Muscle of leg (tissue), 11 donors: ENCODE data around the gene ESPL1. TPM values are rescaled to one million over a fixed set of nuclear protein-coding genes. Genes with fewer than 3 reads are reported as not detected.
A peak's percentile ranks its signal among the peaks of the same experiment; 100 is the strongest.

ENCODE experiments used
- DNase-seq: peaks from one replicate; pipeline ENCODE4 v3.0.0; 2013
- H3K27ac ChIP-seq: one replicate; pipeline ENCODE4 v1.5.1; 2013; ENCODE audit warnings: mild to moderate bottlenecking, low read length, control low read depth
- H3K27me3 ChIP-seq: one replicate; pipeline ENCODE4 v1.6.1; 2013; ENCODE audit warnings: low read length; ENCODE audit not compliant: control insufficient read depth, insufficient read depth
- H3K36me3 ChIP-seq: one replicate; pipeline ENCODE4 v1.6.1; 2013; ENCODE audit warnings: low read length; ENCODE audit not compliant: control insufficient read depth, insufficient read depth
- H3K4me1 ChIP-seq: one replicate; pipeline ENCODE4 v1.6.1; 2013; ENCODE audit warnings: low read length; ENCODE audit not compliant: control insufficient read depth, insufficient read depth
- H3K4me3 ChIP-seq: one replicate; pipeline ENCODE4 v1.5.1; 2013; ENCODE audit warnings: low read length, control low read depth
- H3K9me3 ChIP-seq: replicated peaks from 2 replicates; pipeline ENCODE4 v1.6.1; 2013; ENCODE audit warnings: low read depth, low read length; ENCODE audit not compliant: control insufficient read depth
- WGBS: methylation state at CpG from one replicate; pipeline ENCODE4 v1.1.5; 2013; ENCODE audit warnings: missing lambda C conversion rate; ENCODE audit not compliant: insufficient coverage; 5-methylcytosine and 5-hydroxymethylcytosine counted together
- polyA plus RNA-seq, 8 donors: library from polyadenylated mRNA; unstranded; fragments of 120-200 nt; gene quantifications; one replicate each; pipeline versions ENCODE4 v1.2.1 to v1.2.3, GENCODE V29; 2013; ENCODE audit warnings: inconsistent platforms in 1 of 8, low replicate concordance in 1 of 8; ENCODE audit not compliant: insufficient read length in 8 of 8, insufficient read depth in 1 of 8
- total RNA-seq: library from RNA; stranded (reverse); fragments of 120-200 nt; gene quantifications from one replicate; pipeline ENCODE4 v1.2.4, GENCODE V29; 2013

Gene ESPL1
- total and polyA plus RNA-seq, 9 donors: 4.0 to 9.8 (median 5.8) TPM

GRCh38 chr12:53241623-53242412 lies 26.3 kb upstream of the ESPL1 start:
- no peaks in the 10 kb centered on the region for H3K9me3 ChIP-seq
- H3K4me3 ChIP-seq: no peak overlapping the region
- H3K27ac ChIP-seq: no peak overlapping the region
- DNase-seq: no peak
- no peaks in the 10 kb centered on the region for H3K4me1 ChIP-seq
- peaks cover 13% of the 10 kb centered on the region for H3K27me3 ChIP-seq
- no peaks in the 10 kb centered on the region for H3K36me3 ChIP-seq
- WGBS: 38% methylated on average over 10 of the region's 11 CpGs

- Histone ChIP-seq H3K4me3 (no peak overlapping the region), H3K9me3 (no peaks in the 10 kb centered on the region), H3K27ac (no peak overlapping the region), H3K4me1 (no peaks in the 10 kb centered on the region), H3K36me3 (no peaks in the 10 kb centered on the region), H3K27me3 (peaks cover 13% of the 10 kb centered on the region)
- 67% methylated on average over 1 of the region's 1 CpG for WGBS
- no peak for DNase-seq
Observed at GRCh38 chr12:53244337-53244736, 23.8 kb upstream of the ESPL1 start.

DNA sequence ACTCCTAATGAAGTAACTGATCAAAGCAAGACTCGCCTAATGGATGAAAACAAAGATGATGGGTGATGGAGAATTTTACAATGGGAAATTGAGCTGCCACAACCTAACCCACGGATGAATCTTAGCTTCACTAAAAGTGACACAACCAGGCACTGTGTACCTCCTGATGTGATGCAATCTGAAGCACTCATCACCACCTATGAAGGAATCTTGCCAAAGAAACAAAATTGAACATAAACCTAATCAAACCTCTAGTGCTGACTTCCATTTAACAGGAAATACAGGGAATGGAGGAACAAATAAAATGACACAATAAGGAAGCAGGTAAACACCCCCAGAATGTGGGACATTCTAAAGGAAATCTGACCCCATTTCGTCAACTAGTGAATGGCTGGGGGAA lies 22.8 kb upstream of the ESPL1 start:
- Histone ChIP-seq H3K27ac (no peak overlapping the region), H3K36me3 (no peaks in the 10 kb centered on the region), H3K4me3 (no peak overlapping the region), H3K4me1 (no peaks in the 10 kb centered on the region), H3K27me3 (peaks cover 11% of the 10 kb centered on the region), H3K9me3 (no peaks in the 10 kb centered on the region)
- DNase-seq: no peak
- WGBS: no CpG with 5 or more reads among the region's 3 CpGs

DNA sequence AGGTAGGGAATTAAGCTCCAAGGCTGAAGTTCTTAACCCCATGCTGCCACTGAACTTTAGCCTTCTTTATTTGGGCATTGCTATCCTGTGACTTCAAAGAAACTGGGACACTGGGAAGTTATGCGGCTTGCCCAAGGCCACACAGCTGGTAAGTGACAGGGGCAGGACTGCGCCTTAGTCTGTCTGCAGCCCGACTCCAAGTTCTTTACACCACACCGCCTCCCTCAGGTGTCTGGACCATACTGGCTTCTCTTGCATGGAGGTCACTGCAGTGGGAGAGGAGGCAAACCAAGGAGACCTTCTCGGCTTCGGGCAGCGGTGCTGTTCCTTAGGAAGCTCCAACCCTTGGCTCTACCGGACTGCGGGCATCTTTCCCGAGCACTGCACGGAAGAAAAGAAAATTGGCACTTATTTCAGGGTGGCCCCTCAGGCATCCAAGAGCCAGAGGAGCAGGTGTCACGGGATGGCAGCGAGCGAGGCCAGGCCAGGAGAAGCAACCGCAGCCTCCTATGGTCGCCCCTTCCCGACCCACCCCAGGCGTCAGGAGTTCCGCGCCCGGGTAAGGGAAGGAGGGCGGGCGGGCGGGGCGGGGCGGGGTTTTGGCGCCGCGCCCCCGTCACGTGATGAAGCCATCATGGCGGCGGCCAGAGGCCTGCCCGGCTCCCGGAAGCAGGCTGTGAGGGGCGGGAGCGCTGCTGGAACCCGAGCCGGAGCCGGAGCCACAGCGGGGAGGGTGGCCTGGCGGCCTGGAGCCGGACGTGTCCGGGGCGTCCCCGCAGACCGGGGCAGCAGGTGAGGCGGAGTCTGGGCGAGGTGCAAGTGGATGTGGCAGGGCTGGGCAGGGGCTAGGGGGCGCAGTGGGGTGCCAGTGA lies 16.4 kb upstream of the ESPL1 start:
- Histone ChIP-seq H3K27ac (peak overlapping the region; percentile 90), H3K36me3 (peaks cover 21% of the 10 kb centered on the region), H3K9me3 (no peaks in the 10 kb centered on the region), H3K4me3 (peak overlapping the region; percentile 88), H3K4me1 (peaks cover 24% of the 10 kb centered on the region), H3K27me3 (no peaks in the 10 kb centered on the region)
- peak; percentile 90 for DNase-seq
- 0% methylated on average over 32 of the region's 51 CpGs for WGBS

DNA sequence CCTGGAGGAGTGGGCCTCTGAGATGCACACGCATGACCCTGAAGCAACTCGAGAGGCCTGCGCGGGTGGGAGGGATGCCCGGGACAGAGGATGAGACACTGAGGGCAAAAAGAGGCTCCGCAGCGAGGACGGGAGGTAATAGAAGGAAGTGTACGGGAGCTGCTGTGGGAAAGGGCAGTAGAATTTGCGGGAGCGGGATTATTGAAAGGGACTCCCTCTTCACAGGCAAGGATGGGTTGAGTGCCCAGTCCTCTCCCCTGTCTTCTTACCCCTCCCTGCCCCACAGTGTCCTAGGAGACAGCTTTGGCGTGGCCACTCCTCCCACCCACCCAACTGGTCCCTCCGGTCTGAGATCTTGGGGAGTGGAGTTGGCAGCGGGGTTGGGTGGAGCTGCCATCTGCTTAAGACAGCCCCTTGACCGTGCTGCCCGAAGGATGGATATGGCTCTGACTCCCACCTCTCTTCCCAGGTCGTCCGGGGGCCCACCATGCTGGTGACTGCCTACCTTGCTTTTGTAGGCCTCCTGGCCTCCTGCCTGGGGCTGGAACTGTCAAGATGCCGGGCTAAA lies 15.7 kb upstream of the ESPL1 start:
- Histone ChIP-seq H3K36me3 (peaks cover 21% of the 10 kb centered on the region), H3K9me3 (no peaks in the 10 kb centered on the region), H3K4me1 (peaks cover 24% of the 10 kb centered on the region), H3K4me3 (peak overlapping the region; percentile 88), H3K27me3 (no peaks in the 10 kb centered on the region), H3K27ac (peak overlapping the region; percentile 78)
- 11% methylated on average over 10 of the region's 19 CpGs for WGBS
- no peak for DNase-seq

DNA sequence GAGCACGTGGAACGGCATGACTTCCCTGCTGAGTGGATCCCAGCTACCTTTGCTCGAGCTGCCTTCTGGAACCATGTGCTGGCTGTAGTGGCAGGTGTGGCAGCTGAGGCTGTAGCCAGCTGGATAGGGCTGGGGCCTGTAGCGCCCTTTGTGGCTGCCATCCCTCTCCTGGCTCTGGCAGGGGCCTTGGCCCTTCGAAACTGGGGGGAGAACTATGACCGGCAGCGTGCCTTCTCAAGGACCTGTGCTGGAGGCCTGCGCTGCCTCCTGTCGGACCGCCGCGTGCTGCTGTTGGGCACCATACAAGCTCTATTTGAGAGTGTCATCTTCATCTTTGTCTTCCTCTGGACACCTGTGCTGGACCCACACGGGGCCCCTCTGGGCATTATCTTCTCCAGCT lies 14.8 kb upstream of the ESPL1 start:
- H3K27me3 ChIP-seq: no peaks in the 10 kb centered on the region
- WGBS: 91% methylated on average over 13 of the region's 13 CpGs
- H3K9me3 ChIP-seq: no peaks in the 10 kb centered on the region
- H3K4me3 ChIP-seq: no peak overlapping the region
- peaks cover 24% of the 10 kb centered on the region for H3K4me1 ChIP-seq
- H3K36me3 ChIP-seq: peaks cover 21% of the 10 kb centered on the region
- H3K27ac ChIP-seq: no peak overlapping the region
- DNase-seq: no peak

GRCh38 chr12:53254816-53255545 lies 13.1 kb upstream of the ESPL1 start:
- Histone ChIP-seq H3K27ac (no peak overlapping the region), H3K4me3 (no peak overlapping the region), H3K9me3 (no peaks in the 10 kb centered on the region), H3K4me1 (peaks cover 24% of the 10 kb centered on the region), H3K36me3 (peaks cover 21% of the 10 kb centered on the region), H3K27me3 (no peaks in the 10 kb centered on the region)
- WGBS: no CpG with 5 or more reads among the region's 1 CpG
- DNase-seq: no peak

- H3K27me3 ChIP-seq: no peaks in the 10 kb centered on the region
- H3K36me3 ChIP-seq: peaks cover 21% of the 10 kb centered on the region
- 100% methylated on average over 1 of the region's 3 CpGs for WGBS
- no peak overlapping the region for H3K4me3 ChIP-seq
- DNase-seq: no peak
- H3K27ac ChIP-seq: no peak overlapping the region
- no peaks in the 10 kb centered on the region for H3K9me3 ChIP-seq
- peaks cover 22% of the 10 kb centered on the region for H3K4me1 ChIP-seq
Observed at GRCh38 chr12:53255996-53256395, 12.1 kb upstream of the ESPL1 start.

DNA sequence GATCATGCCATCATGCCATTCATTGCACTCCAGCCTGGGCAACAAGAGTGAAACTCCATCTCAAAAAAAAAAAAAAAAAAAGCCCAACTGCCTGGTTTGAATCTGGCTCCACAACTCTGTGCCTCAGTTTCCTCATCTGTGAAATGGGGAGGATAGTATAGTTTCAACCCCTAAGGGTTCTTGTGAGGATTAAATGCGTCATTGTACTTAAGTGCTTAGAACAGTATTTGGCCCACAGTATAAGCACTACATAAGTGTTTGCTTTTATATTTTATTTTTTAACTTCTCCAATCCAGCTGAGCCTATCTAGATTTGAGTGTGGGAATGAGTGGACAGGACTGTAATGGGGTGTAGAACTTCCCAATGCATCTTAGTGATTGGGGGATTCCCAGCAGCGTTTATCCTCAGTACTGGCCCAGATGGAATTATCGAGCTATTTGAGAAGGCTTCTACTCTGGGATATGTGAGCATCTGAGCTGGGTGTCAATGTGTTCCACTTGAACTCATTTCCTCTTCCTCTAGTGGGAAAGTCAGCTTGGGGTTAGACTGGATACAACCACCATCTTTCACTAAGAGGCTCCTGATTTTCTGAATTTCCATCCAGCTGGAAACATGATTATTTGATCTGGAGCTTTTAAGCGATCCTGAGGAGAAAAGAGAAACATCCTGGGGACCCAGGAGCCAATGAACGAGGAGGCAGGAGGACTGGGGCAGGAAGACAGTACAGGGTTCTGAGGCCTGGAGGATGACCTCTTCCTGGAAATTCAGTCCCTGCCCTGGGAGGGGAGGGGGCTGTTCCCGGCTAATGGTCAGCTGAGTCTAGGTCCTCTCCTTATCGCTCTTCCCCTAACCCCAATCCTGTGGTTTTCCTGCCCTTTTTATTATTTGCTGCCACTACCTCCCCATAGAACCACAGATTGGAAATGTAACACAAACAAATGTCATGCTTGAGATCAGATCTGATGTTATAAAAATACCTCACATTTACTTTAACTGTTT lies 9.3 kb upstream of the ESPL1 start:
- peak overlapping the region; percentile 47 for H3K27ac ChIP-seq
- WGBS: 14% methylated on average over 3 of the region's 7 CpGs
- no peaks in the 10 kb centered on the region for H3K27me3 ChIP-seq
- DNase-seq: no peak
- H3K4me3 ChIP-seq: no peak overlapping the region
- no peaks in the 10 kb centered on the region for H3K4me1 ChIP-seq
- no peaks in the 10 kb centered on the region for H3K9me3 ChIP-seq
- peaks cover 14% of the 10 kb centered on the region for H3K36me3 ChIP-seq
